Left kidney (tissue), 2 donors: Measurements from ENCODE around the gene BCL2. TPM values are rescaled to one million over a fixed set of nuclear protein-coding genes. Genes with fewer than 3 reads are reported as not detected.
"Not testable (repeated sequence)": the region's sequence is repeated elsewhere in the genome, so short reads cannot be mapped to it uniquely, and the experiment has no call there.

Source experiments
- DNase-seq: peaks from one replicate; pipeline ENCODE4 v3.0.0-alpha.2; 2013
- polyA plus RNA-seq: library from polyadenylated mRNA; unstranded; fragments of 120-200 nt; gene quantifications from one replicate; pipeline ENCODE4 v1.2.1, GENCODE V29; 2013; ENCODE audit not compliant: insufficient read length

BCL2 gene
- polyA plus RNA-seq, 1 donor = 25.2 TPM

DNA sequence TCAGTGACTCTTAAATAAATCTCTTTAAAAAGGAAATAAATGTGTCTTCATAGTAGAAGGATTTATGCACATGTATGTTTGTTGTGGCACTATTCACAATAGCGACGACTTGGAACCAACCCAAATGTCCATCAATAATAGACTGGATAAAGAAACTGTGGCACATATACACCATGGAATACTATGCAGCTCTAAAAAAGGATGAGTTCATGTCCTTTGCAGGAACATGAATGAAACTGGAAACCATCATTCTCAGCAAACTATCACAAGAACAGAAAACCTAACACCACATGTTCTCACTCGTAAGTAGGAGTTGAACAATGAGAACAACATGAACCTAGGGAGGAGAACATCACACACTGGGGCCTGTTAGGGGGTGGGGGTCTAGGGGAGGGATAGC lies 118.1 kb downstream of the BCL2 start:
- DNase-seq = not testable (repeated sequence)

DNA sequence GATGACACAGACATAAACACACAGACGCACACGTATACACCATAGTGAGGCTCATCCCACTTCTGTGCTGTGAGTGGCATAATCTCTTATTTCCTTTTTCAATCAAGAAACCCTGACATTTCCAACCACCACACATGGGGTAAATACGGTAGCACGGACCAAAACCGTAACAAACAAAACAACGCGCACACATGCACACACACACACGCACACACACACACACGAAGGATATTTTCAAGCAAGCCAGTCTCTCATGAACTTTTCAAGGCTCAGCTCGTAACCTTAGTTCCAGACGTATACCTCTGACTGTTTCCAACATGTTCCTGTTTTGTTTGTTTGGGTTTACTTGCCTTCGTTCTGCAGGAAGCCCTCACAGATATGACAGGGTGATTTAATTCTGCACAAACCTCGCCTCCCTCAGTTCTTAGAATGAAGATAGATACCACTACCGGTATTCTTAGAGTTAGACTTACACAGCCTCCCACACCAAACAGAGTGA lies 119.8 kb downstream of the BCL2 start:
- no peak for DNase-seq

DNA sequence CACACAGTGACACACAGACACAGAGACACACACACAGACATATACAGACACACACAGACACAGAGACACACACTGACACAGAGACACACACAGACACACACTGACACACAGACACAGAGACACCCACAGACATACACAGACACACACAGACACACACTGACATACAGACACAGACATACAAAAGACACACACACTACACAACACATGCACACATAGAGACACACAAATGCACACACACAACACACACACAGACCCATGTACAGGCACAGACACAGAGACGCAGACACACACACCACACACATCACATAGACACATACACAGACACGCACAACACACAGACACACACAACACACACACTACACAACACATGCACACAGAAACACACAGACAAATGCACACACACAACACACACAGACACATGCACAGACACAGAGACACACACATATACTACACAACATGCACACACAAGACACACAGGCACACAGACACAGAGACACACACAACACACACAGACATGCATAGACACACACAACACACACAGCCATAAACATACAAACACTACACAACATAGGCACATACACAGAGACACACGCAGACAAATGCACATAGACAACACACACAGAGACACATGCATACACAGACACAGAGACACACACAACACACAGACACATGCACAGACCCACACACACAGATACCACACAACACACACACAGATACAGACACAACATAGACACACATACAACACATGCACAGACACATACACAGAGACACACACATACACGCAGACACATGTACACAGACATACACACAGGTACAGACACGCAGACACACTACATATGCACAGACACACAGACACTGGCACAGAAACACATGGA lies 120.5 kb downstream of the BCL2 start:
- DNase-seq = no peak

DNA sequence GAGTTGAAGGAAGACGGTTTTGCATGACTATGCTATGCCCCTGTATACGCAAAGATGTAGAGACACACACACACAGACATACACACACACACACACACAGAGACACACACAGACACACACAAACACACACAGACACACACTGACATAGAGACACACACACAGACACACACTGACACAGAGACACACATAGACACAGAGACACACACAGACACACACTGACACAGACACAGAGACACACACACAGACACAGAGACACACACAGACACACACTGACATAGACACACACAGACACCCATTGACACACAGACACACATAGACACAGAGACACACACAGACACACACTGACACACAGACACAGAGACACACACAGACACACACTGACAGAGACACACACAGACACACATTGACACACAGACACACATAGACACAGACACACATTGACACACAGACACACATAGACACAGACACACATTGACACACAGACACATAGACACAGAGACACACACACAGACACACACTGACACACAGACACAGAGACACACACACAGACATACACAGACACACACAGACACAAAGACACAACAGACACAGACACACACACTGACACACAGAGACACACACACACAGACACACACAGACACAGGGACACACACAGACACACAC lies 121.3 kb downstream of the BCL2 start:
- no peak for DNase-seq

DNA sequence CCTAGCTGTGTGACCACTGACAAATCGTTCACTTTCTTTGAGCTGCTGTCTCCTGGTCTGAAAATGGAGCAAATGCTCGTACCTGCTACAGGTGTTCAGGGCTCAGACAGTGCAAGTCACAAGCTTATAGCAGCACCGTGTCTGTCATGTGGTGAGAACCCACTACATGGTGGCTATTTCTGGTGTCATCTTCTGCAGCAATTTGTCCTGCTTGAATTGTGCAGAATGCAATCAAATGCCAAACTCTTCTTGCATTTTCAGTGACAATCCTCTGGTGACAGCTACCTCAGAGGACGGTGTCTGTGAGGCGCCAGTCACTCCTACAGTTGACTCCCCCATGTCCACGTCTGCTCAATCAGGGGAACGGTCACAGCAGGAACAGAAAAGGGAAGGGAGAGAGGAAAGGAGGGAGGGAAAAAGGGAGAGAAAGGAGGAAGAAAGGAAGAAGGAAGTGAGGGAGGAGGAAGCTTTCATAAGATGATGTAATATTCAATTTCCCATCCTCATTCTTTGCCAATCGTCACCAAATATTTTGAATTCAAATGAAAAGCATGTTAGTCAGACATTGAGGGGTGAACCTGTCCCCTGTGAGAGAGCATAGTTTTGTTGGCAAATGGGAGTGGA lies 122.2 kb downstream of the BCL2 start:
- DNase-seq = no peak

DNA sequence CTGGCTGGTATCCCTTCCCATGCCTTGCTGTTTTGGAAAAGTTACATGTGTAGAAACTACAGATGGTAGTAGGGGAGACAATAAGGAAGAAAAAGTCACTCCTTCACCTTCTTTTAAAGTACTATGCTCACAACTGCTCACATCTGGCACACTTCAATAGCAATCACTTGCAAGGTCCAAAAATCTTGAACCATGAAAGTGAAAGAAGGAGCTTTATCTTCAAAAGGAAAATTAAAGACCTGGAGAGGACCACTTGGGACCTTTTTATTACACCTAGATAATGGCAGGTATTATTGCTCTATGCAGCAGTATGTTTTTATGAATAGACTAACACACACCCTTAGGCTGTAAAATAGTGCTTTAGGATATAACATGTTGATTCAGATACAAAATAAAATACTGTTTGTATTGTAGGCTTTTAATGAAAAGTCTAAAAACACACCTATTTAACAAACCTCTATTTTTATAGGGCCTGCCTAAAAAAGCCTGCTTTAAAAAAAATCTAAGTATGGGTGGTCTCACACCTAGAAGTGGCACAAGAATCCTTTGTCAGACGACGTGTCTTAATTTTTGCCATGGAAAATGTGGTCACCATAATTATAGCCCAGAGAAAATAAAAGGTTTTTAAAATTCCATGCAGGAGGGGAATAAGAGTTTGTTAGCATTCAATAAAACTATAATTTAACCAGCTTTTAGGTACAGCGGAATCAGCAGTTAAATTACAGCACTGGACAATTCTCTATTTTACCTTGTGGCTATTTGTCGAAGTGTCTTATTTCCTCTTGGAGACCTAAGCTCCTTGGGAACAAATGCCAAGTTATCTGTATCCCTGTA lies 124.0 kb downstream of the BCL2 start:
- DNase-seq = no peak

DNA sequence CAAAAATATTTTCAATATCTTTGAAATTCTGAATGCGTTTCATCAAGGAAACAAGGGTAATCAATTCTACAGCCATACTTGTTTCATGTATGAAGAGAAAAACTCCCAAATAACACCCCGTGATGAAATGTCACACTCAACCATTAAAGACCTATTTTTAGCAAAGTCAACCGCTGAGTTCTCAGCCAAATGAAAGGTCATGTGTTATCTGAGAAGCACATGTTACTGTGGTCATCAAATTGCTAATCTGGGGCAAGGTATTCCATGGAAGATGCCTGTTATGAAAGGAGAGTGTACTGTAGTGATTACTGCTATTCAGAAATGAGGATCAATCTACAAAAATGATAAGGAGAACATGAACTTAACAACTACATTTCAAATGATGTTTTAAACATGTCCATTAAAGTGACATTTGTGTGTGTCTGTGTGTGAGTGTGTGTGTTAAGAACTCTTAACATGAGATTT lies 126.7 kb downstream of the BCL2 start:
- no peak for DNase-seq

DNA sequence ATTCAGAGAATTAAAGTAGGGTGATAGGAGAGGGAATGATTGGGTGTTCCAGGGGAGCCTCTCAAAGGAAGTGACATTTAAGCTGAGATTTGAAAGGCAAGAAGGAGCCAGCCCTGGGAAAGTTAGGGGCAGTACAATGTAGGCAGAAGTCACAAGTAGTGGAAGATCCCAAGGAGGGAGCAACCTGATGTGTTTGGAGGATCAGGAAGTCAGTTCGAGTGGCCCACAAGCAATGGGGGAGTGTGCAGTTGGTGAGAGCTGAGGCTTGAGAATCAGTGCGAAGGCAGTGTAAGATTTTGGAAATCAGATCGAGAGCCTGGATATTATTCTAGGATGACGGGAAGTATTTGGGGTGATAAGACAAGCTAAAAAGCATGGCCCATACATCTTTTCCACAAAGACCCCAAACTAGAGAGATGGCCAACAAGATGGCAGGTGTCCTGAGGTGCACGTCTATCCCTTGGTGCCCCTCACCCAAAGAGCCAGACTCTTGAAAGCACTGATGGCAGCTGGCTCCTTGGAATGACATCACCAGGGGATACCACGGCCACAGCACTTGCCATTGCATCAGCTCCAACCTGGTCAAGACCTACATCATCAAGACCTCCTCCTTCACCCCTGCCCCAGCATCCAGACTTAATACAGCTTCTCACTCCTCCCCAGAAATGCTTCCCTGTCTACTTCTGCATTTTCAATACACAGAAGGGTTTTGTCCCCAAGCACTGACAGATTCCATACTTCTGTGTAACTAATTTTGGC lies 127.3 kb downstream of the BCL2 start:
- DNase-seq = no peak

DNA sequence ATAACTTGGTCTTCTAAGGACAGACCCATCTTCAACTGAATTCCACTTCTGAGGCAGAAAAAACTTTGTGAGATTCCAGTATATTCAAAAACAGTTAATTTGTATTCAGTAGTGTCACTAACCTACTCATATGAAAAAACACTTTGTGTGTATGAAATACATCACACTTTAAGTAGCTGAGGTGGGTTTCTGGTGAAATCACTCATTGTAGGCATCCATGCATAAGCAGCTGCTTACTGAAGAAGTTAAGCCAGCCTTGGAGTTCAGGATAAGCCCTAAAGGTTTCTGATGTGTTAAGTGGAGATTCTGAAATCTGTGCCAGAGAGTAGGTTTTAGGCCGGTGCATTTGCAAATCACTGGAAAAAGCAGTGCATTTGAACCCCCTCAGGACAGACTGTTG lies 128.2 kb downstream of the BCL2 start:
- DNase-seq = no peak

DNA sequence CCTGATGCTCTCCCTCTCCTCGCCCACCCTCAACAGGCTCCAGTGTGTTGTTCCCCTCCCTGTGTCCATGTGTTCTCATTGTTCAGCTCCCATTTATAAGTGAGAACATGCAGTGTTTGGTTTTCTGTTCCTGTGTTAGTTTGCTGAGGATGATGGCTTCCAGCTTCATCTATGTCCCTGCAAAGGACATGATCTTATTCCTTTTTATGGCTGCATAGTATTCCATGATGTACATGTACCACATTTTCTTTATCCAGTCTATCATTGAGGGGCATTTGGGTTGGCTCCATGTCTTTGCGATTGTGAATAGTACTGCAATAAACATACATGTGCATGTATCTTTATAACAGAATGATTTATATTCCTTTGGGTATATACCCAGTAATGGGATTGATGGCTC lies 128.7 kb downstream of the BCL2 start:
- DNase-seq = not testable (repeated sequence)

DNA sequence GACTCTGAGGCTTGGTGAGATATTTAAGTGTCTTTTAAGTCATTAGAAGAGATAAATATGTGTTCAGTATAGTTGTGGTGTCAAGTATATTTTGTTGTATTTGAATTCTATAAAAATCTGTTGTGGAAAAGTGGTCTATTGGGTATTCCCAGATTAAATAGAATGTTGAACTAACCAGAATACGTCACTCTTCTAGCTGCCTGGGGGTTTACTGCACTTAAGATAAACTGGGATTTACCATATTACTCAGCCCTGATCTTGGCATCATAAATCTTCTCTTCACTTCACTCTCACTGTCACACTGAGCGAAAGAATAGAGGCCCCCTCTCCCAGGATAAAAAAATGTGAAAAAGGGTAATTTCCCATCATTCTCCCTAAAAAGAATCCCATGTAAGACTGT lies 129.8 kb downstream of the BCL2 start:
- DNase-seq = no peak

DNA sequence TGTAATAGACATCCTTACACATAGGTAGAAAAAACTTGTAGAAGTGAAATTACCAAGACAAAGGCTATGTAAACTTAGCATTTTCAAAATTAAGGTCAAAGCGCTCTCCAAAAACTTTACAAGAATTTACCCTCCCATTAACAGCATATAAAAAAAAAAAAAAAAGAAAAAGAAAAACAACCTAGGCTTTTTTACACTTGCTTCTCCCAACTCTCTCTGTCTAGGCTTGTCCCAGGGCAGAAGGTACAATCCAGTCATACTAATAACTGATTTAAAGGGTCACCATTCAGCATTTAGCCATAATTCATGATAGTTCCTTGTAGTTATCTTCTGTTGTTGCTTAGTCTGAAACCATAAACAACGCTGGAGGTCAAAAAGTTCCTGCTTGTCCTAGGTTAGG lies 130.5 kb downstream of the BCL2 start:
- no peak for DNase-seq

DNA sequence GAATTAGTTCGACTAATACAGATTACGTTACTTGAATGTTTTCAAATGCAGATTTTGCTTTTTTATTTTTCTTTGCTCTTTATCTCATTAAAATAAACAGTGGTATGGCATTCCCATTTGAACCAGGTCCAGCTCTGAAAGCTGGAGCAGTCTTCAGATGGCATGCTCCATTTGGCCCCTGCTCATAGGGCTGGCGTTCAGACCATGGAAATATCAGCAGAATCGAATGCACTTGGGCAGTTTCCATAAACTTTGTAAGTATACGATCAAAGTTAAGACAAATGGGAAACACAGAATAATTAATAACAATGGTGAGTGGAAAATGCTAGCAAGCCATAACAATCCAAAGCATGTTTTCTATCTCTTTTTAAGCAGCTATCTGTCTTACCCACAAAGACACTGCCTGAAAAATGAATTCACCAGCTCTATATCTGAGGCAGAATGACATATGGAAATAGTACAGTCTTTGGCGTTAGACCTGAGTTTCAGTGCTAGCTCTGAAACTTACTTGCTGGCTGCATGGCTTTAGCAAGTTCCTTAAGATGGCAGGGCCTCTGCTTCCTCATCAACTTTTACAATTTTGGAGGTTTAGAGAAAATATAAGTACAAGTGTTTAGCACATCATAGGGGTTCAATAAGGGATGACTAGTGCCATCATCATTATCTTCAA lies 131.6 kb downstream of the BCL2 start:
- DNase-seq = no peak

DNA sequence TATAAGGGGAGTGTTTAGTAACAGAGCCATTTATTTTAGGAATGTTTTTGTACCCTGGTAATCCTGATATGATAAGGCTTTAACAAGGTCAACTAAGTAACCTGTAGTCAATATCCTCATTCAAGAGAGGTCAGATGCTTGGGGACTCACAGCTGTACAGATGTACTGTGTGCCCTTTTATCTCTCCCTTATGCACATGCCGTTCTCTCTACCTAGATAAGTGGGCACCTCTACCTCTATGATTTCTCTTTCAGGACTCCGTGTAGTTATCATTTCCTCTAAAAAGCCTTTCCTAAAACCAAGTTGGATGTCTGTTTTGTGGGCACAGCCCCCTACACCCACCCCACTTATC lies 132.4 kb downstream of the BCL2 start:
- no peak for DNase-seq

DNA sequence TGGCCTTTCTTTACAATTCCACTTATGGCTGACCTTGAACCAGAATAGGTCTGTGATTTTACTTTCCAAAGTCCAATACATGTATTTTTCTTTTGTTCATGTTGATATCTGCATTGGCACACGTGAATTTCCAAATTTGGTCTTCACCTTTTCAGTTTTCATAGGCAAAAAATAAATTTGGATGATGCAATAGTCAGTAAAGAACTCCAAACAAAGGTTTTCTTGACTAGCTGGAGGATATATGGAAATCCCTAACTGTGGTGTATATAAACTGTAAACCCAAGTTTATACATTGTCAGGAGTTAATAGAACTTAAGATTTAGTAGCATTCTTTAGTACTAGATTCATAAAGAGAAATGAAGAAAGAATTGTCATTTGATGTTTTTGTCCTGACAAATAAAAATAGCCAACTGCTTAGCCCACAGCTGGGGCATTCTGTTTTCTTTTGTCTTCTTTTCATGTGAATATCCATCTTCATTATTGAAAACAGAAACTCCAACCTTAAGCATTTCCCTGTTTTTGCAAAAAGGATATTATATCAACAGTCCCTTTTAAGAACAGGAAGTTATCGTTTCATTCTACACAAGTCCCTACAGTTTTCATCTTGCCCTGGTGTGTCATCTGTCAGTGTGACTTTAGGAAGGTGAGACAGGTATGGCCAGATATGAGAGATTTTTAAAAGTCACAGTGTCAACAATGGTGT lies 132.9 kb downstream of the BCL2 start:
- DNase-seq = no peak

DNA sequence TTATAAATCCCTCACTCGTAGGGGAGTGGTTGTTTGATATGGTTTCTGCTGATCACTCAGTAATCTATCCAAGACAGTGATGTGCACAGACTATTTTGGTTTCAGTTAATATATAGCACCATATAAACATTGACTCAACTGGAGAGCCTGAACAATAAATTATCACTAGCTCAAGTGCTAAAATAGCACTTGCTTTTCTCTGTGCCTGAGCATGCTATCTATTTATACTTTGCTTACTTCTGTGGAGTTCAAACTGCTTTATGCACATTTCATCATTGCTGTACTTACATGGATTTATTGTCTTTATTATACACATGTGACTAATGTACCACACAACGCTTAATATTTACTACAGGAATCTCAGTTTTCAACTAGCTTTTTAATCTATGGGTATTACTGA lies 133.6 kb downstream of the BCL2 start:
- DNase-seq = no peak

DNA sequence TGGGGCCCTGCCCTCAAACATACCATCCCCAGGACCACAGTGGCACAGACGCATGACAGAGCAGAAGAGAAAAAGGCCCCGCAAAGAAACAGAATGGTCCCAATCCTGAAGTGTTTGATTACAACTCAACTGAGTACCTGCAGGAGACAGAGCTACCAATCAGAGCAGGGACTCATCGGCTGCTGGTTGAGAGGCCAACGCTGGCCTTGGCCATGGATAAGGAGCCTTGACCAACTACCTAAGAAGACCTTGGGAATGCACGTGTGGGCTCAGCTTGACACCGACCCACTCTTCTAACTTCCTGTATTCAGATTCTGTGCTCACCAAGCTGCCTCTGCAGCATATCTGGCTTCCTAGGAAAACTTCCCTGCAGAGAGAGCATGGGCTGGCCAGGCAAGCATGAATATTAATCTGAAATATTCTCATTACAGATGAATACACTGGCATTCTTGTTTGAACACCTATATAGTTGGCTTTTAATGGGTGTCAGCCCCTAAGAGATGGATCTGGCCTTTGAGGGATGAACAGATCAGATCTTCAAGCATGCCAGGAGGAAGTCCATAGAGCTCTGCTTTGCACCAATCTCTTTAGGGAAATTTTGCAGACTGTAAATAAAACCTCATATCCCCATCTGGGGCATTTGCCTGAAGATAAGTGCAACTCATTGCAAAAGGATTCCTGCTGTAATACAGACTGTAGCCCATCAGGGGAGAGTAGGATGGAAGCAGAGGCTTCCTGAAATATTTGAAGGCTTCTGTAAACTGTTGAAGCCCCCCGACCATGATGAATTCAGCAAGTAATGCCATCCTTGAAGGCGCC lies 135.4 kb downstream of the BCL2 start:
- no peak for DNase-seq

DNA sequence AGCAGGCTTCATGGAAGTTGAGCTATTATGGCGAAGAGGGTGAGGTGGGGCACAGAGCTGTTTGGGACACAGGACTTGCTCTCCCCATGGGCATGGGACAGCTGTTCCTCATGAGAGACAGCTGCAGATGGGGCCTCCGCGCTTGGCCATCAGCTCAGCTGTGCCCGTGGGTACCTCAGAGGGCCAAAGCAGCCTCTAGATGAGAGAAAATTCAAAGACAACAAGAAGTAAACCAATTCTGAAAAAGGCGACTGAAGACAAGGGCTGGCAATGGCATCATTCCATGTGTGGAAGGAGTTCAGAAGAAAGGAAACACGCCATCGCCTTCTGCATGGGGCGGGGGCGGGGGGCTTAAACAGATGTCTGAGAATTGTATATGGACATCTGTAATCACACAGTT lies 136.2 kb downstream of the BCL2 start:
- no peak for DNase-seq

DNA sequence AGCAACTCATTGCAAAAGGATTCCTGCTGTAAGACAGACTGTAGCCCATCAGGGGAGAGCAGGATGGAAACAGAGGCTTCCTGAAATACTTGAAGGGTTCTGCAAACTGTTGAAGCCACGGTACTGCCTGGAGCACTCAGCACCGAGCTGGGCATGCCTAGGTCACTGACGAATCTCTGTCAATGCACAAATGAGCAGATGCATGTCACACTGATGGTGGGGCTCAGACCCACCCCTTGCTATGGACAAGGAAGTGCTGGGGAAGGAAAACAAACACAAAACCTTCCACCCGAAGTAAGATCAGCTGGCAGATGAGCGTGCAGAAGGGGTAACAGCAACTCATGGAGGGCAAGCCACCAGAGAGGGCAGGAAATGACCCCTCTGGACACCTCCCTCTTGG lies 136.7 kb downstream of the BCL2 start:
- no peak for DNase-seq
